ENCODE measurements around the gene TEX22.
A peak's percentile ranks its signal among the peaks of the same experiment; 100 is the strongest.

The TEX22 gene

DNA sequence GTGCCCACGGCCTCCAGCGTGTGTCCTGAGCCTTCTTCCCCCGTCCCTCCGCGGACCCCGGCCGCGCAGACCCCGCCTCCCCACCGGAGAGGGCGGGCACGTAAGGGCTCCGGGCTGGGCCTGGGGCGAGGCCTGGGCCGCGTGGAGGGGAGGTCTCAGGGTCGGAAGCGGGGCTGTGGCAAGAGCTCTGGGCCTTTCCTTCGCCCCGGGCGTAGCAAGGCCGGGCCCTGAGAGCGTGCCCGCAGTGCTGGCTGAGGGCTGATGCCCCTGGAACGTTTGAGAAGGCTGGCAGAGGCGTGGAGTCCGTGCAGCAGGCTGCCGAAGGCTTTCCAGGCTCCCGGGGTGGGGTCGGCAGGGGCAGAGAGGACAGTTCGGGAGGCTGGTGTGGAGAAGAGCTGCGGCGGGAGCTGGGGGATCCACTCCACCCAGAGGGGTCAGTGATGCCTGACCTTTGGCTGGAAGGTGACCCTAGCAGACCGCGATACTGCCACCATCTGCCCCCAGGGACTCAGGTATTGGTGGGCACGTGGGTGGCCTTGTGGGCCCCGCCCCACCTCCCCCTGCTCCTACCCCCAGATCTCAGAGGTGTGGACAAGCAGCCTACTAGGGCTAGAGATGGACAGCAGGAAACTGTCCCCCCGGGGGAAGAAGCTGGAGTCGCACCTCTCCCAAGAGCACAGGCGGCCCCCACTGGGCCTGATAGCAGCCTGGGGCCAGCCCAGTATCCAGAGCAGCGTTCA is 558 bp downstream of the TEX22 start:
- no peak for DNase-seq (ENCODE audit: low read depth in 2 of 2)

DNA sequence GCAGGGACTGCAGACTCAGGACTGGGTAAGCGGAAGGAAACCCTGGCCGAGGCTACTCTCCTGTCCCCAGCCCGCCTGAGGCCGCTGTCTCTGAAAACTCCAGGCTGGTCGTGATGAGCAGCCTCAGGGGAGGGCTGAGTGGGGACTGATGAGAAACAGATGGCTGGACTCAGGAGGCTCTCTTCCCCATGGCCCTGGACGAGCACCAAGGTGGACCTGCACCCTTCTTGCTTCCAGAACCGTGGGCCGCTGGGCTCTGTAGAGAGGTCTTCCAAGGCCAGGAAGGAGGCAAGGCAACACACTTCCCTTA is 1.1 kb downstream of the TEX22 start:
- no peak for DNase-seq (ENCODE audit: low read depth in 2 of 2)

DNA sequence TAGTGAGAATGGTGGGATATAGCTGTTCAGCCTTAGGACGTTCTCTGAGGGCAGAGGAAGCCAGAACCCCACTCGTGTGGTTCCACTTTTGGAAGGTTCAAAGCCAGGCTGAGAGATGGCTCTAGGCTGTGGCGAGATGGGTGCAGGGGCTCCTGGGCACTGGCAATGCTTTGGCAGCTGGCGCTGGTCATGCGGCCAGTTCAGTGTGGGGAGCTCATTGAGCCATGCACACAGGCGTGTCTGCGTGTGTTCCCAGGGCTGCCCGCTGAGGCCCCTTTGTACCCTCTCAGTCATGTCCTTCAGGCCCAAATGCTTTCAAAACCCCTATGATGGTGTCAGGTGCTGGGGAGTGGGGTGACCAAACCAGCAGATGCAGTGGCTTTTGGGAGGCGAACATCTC is 1.7 kb downstream of the TEX22 start:
- DNase-seq (ENCODE audit: low read depth in 2 of 2): no peak

DNA sequence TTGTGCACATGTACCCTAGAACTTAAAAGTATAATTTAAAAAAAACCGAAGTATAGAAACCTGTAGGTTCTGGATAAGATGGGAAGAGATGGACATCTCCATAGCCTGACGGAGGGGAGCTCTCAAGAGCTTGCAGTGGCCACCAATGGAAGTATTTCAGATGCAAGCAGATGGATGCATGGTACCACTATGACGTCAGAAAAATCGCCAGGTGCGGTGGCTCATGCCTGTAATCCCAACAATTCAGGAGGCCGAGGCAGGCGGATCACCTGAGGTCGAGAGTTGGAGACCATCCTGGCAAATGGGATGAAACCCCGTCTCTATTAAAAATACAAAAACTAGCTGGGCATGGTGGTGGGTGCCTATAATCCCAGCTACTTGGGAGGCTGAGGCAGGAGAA is 3.4 kb downstream of the TEX22 start:
- no peak for DNase-seq (ENCODE audit: low read depth in 2 of 2)

DNA sequence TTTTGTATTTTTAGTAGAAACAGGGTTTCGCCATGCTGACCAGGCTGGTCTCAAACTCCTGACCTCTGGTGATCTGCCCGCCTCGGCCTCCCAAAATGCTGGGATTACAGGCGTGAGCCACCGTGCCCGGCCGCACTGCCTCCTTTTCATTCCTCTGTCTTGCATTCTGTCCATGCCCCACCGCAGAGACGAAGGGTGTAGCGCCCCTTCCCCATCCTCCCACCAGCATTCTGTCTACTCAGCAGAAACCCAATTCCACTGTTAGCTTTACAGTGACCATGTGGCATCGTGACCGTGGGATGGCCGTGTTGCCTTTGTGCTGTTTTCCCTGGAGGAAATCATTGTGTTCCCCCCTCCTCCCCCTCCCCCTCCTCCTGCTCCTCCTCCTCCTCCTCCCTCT is 10.3 kb downstream of the TEX22 start:
- DNase-seq (ENCODE audit: low read depth in 2 of 2): no peak

DNA sequence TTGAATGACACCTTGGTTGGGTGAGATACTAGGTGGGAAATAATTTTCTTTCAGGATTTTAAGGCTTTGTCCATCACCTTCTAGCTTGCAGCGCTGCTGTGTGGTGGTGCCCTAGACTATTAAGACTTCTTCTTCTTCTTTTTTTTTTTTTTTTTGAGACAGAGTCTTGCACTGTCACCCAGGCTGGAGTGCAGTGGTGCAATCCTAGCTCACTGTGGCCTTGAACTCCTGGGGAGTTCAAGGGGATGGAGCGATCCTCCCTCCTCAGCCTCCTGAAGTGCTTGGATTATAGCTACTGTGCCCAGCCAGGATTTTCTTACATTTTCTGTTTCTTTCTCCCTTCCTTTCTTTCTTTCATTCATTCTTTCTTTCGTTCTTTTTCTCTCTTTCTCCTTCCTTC is 11.0 kb downstream of the TEX22 start:
- DNase-seq (ENCODE audit: low read depth in 2 of 2): no peak

DNA sequence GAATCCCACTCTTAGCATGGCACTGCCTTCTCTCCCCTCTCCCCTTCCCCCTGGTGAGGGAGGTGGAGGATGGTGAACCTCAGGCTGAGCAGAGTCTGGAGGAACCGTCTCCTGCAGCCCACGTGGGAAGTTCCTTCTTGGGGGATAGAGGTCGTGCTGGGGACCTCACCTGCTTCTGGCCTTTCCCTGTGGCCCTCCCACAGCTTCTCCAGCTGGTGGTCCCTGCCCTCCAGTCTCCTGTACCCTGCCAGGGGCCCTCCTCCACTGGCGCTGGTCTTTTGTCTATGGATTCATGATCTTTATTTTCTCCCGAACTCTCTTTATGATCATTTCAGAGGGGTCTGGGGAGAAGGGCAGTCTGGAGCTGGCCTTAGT is 12.3 kb downstream of the TEX22 start:
- DNase-seq (ENCODE audit: low read depth in 2 of 2): no peak

DNA sequence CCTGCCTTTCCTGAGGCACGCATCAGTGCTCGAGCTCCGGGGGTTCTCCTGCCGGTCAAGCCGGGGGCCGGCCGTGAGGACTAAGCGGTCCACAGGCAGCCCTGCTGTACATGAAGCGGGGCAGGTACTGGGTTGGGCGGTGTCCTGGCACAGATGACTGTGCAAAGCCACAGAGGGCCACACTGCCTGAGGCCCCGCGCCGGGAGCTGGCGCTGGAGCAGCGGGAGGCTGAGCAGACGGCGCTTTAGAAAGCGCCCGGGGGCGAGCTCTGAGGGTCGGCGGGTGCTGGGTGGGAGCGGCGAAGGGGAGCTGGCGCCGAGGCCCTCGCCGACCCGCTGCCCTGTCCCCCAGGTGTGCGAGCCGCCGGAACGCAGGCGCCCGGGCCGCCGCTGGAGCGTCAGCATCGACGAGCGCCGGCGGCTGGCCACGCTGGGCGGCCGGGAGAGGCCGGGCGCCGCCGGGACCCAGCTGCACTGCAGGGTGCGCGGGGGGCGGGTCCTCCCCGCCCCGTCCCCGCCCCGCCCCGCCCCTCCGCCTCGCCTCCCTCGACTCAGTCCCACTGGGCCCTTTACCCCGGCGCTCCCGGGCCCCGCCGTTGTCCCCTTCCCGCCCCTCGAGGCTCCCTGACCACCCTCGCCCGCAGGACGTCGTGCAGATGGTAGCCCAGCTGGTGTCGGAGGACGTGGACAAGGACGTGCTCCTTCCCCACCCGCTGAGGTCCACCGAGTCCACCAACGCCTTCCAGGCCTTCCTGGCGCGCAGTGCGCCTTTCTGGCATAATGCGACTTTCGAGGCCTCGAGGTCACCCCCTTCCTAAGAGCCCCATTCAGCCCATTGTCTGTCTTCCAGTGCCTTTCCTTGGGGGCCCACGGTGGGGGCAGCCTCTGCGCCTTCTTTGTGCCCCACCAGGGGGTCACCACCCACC is 12.9 kb downstream of the TEX22 start:
- DNase-seq (ENCODE audit: low read depth in 2 of 2): no peak

DNA sequence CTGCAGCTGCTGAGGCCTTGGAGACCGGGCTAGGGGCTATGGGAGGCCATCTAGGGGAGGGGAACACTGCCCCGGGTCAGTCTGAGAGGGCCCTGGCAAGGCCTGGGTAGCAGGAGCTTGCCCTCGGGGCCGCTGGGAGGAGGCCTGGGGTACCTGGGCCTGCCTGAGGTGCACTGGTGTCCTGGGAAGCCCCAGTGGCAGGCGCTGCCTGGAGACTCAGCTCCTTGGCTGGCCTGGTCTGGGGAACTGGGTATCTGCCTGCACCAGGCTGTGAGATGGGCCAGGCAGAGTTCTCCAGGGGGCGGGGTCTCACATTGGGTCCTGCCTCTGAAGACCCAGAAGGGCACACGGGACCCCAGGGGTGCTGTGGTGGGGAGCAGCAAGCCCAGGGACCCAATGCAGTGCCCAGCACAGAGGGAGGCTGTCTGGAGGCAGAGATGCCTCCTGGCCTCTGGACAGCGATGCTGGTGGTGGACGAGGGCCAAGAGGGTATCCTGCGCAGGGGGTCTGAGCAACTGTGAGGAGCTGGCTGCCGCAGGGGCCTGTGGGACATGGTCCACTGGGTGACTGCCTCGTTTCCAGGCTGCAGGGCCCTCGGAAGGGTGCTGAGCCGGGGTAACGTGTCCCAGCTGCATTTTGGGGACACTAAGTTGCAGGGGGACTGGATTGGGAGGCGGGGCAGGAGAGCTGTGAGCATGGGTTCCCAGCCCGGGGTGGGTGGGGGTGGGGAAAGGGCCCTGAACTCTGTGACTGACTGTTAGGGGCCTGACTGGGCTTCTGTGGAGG is 13.8 kb downstream of the TEX22 start:
- no peak for DNase-seq (ENCODE audit: low read depth in 2 of 2)

DNA sequence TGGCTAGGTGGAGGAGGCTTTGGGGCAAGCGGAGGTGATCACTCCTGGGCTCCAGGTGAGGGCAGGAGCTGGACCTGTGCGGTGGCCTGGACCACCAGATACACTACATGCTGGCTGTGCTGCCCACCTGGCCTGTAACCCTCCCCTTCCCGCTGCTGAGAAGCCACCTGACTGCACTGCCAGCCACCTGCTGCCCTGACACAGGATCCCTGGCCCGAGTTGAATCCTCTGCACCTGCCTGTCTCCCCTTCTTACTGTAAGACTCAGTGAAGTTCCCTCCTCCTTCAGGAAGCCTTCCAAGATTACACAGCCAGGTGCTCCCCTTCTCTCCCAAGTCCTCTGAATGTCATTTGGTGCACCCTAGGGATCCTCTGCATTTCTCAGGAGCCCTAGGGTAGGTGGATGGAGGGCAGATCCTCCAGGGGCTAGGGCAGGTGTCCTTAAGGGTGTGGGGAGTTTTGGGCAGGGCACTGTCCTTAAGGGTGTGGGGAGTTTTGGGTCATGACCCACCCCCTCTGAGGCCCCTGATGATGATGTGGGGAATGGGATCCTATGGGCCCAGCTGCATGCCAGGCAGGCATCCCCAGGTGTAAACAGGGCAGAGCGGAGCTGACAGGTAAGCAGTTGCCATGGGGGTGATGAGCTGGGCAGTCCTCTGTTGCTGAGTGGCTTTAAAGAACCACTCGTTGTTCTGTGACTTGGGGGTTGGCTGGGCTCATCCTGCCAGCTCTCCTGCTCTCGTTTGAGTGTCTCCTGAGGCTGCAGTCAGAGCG is 14.6 kb downstream of the TEX22 start:
- DNase-seq (ENCODE audit: low read depth in 2 of 2): no peak

DNA sequence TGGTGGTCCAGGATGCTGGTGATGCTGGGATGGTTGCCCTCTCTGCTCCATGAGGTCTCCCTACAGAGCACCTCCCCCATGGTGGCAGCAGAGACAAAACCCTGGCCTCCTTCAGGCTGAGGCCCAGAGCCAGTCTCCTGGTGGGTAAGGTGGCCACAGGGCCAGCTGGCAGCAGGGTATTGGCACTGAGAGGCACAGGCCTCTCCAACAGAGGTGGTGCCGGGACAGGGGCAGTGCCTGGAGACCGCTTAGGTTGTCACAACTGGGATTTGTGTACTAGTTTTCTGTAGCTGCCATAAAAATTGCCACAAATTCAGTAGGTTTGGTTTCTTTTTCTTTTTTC is 15.2 kb downstream of the TEX22 start:
- no peak for DNase-seq (ENCODE audit: low read depth in 2 of 2)

DNA sequence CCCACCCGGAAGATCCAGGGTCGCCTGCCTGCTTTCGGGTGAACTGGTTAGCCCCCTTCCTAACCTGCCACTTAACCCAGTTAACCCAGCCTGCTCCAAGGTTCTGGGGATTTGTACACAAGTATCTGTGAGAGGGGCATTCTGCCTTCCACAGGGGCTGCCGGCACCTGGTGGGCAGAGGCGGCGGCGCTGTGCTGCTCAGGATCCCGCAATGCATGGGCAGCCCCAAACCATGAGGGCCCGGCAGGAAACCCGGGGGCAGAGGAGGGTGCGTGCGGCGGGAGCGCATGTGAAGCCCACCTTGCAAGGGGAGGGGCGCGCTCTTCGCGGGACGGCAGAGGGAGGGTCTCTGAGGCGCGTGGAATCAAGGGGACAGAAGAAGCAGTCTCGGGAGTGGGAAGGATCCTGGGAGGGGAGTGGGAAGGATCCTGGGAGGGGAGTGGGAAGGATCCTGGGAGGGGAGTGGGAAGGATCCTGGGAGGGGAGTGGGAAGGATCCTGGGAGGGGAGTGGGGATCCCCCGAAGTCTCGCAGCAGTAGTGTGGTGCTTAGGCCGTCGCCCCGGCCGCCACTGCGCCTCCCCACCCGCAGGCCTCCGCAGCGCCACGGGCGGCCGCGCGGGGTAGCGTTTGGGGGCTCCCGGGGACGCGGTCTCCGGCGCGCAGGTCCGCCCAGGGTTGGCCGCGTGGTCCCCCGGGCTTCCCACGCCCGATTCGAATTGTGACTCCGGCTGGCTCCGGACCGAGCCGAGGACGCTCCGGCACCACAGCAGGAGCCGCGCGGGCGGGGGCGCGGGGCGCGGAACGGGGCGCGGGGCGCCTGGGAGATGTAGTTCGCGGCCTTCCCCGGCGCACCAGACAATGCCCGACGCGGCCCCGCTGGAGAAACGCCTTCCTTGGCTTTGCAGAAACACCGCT is 16.4 kb downstream of the TEX22 start:
- DNase-seq (ENCODE audit: low read depth in 2 of 2): peak in 1 of 2 donors; percentile 54

DNA sequence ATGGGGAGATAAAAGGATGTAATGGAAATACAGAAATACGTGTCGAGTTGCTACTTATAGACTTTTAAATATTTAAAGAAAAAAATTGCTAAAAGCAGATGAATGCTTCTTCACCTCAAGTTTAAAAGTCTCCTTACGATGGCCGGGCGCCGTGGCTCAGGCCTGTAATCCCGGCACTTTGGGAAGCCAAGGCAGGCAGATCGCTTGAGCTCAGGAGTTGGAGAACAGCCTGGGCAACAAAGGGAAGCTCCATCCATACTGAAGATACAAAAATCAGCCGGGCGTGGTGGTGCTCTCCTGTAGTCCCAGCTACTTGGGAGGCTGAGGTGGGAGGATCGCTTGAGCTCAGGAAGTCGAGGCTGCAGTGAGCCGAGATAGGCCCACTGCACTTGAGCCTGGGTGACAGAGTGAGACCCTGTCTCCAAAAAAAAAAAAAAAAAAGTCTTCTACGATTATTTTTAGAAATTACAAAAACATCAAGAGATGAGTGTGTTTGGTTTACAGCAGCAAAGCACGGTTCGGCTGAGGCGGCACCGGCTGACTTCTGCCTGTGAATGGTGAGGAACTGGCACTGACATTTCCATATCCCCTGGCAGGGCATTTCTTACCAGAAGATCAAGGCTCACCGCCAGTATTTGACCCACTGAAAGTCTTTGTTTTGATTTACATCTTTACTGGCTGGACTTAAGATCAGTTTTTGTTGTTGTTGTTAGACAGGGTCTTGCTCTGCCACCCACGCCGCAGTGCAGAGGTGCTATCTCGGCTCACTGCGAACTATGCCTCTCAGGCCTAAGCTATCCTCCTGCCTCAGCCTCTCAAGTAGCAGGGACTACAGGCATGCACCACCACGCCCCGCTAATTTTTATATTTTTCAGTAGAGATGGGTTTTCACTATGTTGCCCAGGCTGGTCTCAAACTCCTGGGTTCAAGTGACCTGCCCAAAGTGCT is 17.4 kb downstream of the TEX22 start:
- no peak for DNase-seq (ENCODE audit: low read depth in 2 of 2)

DNA sequence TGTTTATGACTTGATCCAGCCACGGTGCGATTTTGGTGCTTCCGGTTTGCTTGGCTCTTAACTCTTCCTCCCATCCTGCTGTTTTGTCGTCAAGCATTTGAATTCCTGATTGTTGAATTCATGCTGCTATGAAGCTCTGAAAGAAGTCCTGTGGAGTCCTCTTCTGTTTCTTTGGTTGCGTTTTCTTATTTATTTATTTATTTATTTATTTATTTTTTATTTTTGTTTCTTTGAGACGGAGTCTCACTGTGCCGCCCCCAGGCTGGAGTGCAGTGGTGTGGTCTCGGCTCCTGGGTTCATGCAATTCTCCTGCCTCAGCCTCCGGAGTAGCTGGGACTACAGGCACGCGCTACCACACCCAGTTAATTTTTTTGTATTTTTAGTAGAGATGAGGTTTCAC is 18.3 kb downstream of the TEX22 start:
- no peak for DNase-seq (ENCODE audit: low read depth in 2 of 2)

DNA sequence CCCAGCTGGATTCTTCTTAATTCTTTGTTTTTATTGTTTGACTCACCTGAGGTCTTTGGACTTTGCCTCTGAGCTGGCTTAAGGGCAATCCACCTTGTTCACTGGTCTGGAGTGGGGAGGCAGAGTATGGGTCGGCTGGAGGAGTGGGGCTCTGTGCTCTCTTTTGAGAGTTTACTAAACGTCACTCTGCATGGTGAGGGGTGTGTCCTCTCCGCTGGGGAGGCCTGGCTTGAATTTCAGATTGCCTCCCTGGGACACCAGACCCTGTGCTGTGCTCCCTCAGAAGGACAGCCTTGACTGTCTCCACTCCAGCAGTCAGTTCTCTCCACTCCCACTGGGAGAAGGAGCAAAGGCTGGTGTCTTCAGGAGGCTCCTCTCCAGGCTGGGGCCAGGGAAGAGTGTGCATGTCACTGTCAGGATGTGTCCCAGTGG is 19.4 kb downstream of the TEX22 start:
- no peak for DNase-seq (ENCODE audit: low read depth in 2 of 2)

DNA sequence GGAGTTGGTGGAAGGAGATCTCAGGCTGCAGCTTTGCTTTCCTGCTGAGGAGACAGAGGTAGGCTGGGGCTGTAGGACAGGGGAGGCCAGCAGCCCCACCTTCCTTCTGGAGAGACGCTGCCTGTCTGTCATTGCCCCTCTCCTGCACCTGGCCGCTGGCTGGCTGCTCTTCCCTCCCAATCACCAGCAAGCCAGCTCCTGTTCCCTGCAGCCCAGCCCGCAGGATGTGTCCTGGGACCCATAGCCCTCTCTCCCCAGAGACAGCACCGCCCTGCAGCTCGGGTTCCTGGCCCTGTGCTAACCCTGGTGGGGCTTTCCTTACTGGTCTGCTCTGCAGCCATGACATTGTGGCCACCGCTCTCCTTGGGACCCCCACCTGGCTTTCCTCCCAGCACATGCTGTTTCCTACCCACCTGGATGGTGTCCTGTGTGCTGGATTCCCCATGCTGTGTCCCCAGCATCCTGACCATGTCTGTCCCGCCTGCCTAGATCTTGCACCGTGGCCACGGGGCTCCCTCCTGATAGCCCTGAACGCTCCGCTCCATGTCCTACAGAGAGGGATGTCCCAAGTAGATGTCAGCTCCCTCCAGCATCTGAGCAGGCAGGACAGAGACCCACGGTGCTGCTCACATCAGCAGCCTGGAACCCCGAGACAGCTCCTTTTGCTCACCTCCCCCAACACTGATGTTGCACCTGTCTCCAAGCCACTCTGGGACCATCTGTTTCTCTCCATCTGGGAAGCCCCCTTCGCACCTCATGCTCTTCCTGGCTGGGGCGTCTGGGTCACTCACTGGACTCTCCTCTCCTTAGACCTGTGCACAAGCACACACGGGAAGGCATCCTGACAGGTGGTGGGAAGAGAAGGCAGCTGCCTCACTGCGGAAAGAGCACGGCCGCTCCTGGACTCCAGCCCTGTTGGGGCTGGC is 20.2 kb downstream of the TEX22 start:
- no peak for DNase-seq (ENCODE audit: low read depth in 2 of 2)

DNA sequence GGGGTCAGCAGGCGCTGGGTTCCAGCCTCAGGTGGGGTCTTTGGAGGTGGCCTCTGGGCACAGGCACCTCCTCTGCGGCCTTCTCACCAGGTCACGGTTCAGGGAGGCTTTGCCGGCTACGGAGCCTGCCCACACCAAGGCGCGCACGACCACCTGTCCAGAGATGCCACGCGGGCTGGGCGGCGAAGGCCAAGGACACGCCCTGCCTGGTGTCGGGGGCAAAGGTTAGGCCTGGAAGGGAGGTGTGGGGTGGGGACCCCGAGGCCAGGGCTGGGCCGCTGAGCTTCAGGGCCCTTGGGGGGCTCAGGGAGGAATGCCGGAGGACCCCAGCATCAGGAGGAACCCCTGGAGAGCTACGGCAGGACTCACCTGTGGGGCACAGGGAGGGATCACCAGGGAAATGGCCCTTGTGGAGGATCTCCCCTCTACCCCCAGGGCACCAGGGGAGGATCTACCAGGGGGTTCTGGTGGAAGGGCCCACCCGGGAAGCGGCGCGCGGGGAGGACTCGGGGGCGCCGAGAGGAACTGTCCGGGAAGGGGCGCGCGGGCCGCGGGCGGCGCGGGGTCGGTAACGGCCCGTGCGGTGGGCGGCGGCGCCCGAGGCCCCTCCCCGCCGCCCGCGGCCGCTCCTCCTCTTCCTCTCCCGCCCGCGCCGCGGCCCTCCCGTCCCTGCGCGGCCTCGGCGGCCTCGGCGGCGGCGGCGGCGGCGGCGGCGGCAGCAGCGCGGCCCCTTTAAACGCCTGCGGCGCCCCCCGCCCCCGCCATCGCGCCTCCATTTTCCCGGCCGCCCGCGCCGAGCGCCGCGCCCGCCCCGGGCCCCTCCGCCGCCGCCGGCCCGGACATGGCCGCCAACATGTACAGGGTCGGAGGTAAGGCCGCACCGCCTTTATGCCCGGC is 21.1 kb downstream of the TEX22 start, which contains the start of gene MTA1:
Gene MTA1, plus strand, starts transcription at position 633 of the 897 bp plus-strand sequence. Its CDS starts 209 bp downstream, at position 842.
- peak in 1 of 2 donors; percentile 50 for DNase-seq (ENCODE audit: low read depth in 2 of 2)
